Measurements from ENCODE around the gene HNRNPU. TPM values are rescaled to one million over a fixed set of nuclear protein-coding genes. Genes with fewer than 3 reads are reported as not detected.
A peak's percentile ranks its signal among the peaks of the same experiment; 100 is the strongest.

HNRNPU gene
- total and polyA plus RNA-seq, 2 of the 13 experiments (the other 11 are each of a cell fraction or from before 2014, with no cell fraction given) = 101 to 508 TPM

- FAIRE-seq (no peak), ATAC-seq (peak; percentile 7; the same call in 2 of the 3 replicates), DNase-seq (ENCODE audit: low spot score) (no peak)
- H3K4me1 ChIP-seq (ENCODE audit: insufficient read depth, low read length) = peaks cover 51% of the 10 kb centered on the region
- ChIA-PET POLR2A (interaction anchor here (0.7 to 3.0 kb wide), 10 partner anchors 8 to 192 kb away, joined by 3 to 21 read pairs (median 4); a partner anchor contains a TSS), CTCF (ENCODE audit: low intra/inter-chr PET ratio, low total read pairs) (no interaction called here)
- no peaks in the 10 kb centered on the region for H3K36me3 ChIP-seq (replicated peaks in 1 of 2; ENCODE audit: control insufficient read depth in 1 of 2, insufficient read depth in 2 of 2, low read length in 2 of 2)
- peak overlapping the region; percentile 75 for H2AFZ ChIP-seq (ENCODE audit: low read length)
- H3K79me2 ChIP-seq (ENCODE audit: insufficient read depth, low read length) = peaks cover 12% of the 10 kb centered on the region
- intact Hi-C loops (cut with micrococcal nuclease; ENCODE audit: unreplicated experiment) = loop anchor here (5.0 kb wide), 1 partner anchor 49 kb away; no protein-coding TSS in a partner anchor
- H3K27me3 ChIP-seq (ENCODE audit: control insufficient read depth in 1 of 2, insufficient read depth in 2 of 2, low read length in 2 of 2) = no peaks in the 10 kb centered on the region; a peak in 1 of 5 replicates
- WGBS (ENCODE audit: low lambda C conversion rate) = 55% methylated on average over 21 of the region's 23 CpGs
- no TSS peak for BruUV-seq (replicated peaks)
- peak overlapping the region; percentile 58 for H3K9ac ChIP-seq (ENCODE audit: insufficient read depth, low read depth, low read length)
- no peaks in the 10 kb centered on the region for H3K9me3 ChIP-seq (ENCODE audit: low read length)
- no peaks in the 10 kb centered on the region for H4K20me1 ChIP-seq (ENCODE audit: insufficient read depth, low read length)
- H3K27ac ChIP-seq (ENCODE audit: extremely low read length, insufficient read depth, low read length) = peak overlapping the region; percentile 67
- in situ Hi-C loops (cut with HindIII; ENCODE audit: extremely low pct_ligation_motif_present, low pct_unique_long_range_greater_than_20kb) = no loop called here
- peak overlapping the region; percentile 52 to 59 (median 57); a peak in 5 of 6 replicates for H3K4me3 ChIP-seq (replicated peaks in 1 of 3; ENCODE audit: insufficient read depth in 1 of 3, low read depth in 2 of 3, low read length in 3 of 3)
- peak overlapping the region; percentile 75 for H3K4me2 ChIP-seq (ENCODE audit: low read depth, low read length)
- 0 out of 2 replicates have a peak, but pooled peaks have one; percentile 16 for TF ChIP-seq ZNF513 (CRISPR knock-in tag; conservative IDR thresholded peaks at IDR 0.05)
- 0 out of 2 replicates have a peak, but pooled peaks have one; percentile 15 for TF ChIP-seq HNF1B (CRISPR knock-in tag; IDR thresholded peaks at IDR 0.05)
- TF ChIP-seq THAP11 (CRISPR knock-in tag; IDR thresholded peaks at IDR 0.05) = no peak
- TF ChIP-seq EP300 (IDR thresholded peaks at IDR 0.05; ENCODE audit: low read depth in 2 of 2, low read length in 2 of 2) = no peak
- TF ChIP-seq EP300 (CRISPR knock-in tag; IDR thresholded peaks at IDR 0.05; ENCODE audit: borderline replicate concordance) = no peak
- 0 out of 2 replicates have a peak, but pooled peaks have one; percentile 27 for TF ChIP-seq CCDC6 (CRISPR knock-in tag; IDR thresholded peaks at IDR 0.05)
- peak; percentile 3; the same call in 1 of the 2 replicates for TF ChIP-seq ZNF232 (CRISPR knock-in tag; IDR thresholded peaks at IDR 0.05; ENCODE audit: borderline replicate concordance)
- no peak for TF ChIP-seq PRDM15 (CRISPR knock-in tag; IDR thresholded peaks at IDR 0.05)
- TF ChIP-seq ZFX (CRISPR knock-in tag; IDR thresholded peaks at IDR 0.05; ENCODE audit: low read depth) = 0 out of 2 replicates have a peak, but pooled peaks have one; percentile 31
- TF ChIP-seq TFE3 (CRISPR knock-in tag; IDR thresholded peaks at IDR 0.05) = no peak
Measured at GRCh38 chr1:244868484-244869363, 4.4 kb upstream of the HNRNPU start.

Data from HepG2 (cell line).